Activated CD4-positive, CD25-positive, alpha-beta regulatory T cell (primary cell): ENCODE measurements around the gene PTPN7.

Experiments
- DNase-seq, 4 experiments: peaks; one replicate each; lab custom pipeline; 2025; lab: John Stamatoyannopoulos, UW

PTPN7 gene

GRCh38 chr1:202106340-202107254 lies 53.8 kb downstream of the PTPN7 start:
- DNase-seq, result no peak

GRCh38 chr1:202105571-202106339 lies 54.6 kb downstream of the PTPN7 start:
- DNase-seq, result no peak

GRCh38 chr1:202104073-202104472 lies 56.3 kb downstream of the PTPN7 start:
- no peak for DNase-seq

- no peak for DNase-seq
Observed at GRCh38 chr1:202101184-202101583, 59.2 kb downstream of the PTPN7 start.
